Testis (tissue), 2 donors: ENCODE data around the gene SIGLEC15.

Source experiments
- POLR2A ChIP-seq: fragments of 450-650 bp; IDR thresholded peaks from one replicate; pipeline ENCODE4 v1.6.1; 2017; ENCODE audit warnings: antibody characterized with exemption, mild to moderate bottlenecking, moderate library complexity
- TF ChIP-seq, protein P1 (sequence below), 3 experiments: fragments of 450-650 bp in 2 of 3; fragments of 200-600 bp in 1 of 3; sonication (generic) in 1 of 3; IDR thresholded peaks; one replicate each; pipeline ENCODE4 v1.5.1; 2016 to 2019; ENCODE audit warnings: antibody characterized with exemption in 3 of 3, mild to moderate bottlenecking in 2 of 3, moderate library complexity in 1 of 3

DNA sequence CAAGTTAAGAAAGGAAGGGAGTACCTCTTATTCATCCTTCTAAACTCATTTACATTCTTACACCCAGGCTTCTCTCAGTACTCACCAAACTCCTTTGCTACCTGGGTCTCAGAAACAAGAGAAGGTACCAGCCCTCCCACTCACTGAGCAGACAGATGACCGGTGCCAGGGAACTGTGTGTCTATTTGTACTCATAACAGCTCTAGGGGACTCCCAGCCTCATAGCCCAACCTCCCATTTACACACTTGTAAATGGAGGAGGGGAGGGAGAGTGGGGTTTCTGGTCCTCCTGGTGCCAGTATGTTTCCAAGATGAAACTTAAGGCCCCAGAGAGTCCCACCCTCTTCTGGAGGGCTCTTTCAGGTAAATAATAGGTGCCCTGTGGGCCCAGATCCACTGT is 42.8 kb upstream of the SIGLEC15 start:
- no peak for TF ChIP-seq POLR2A
- TF ChIP-seq, protein P1, sequence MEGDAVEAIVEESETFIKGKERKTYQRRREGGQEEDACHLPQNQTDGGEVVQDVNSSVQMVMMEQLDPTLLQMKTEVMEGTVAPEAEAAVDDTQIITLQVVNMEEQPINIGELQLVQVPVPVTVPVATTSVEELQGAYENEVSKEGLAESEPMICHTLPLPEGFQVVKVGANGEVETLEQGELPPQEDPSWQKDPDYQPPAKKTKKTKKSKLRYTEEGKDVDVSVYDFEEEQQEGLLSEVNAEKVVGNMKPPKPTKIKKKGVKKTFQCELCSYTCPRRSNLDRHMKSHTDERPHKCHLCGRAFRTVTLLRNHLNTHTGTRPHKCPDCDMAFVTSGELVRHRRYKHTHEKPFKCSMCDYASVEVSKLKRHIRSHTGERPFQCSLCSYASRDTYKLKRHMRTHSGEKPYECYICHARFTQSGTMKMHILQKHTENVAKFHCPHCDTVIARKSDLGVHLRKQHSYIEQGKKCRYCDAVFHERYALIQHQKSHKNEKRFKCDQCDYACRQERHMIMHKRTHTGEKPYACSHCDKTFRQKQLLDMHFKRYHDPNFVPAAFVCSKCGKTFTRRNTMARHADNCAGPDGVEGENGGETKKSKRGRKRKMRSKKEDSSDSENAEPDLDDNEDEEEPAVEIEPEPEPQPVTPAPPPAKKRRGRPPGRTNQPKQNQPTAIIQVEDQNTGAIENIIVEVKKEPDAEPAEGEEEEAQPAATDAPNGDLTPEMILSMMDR (IDR thresholded peaks at IDR 0.05), result no peak
